H1 (cell line): ENCODE measurements around the gene RPS25. TPM values are rescaled to one million over a fixed set of nuclear protein-coding genes. Genes with fewer than 3 reads are reported as not detected.

Experiments
- CEBPB ChIP-seq: IDR thresholded peaks from 2 replicates; pipeline ENCODE4 v1.6.1; 2012; ENCODE audit warnings: low read depth, low read length
- CHD1 ChIP-seq: IDR thresholded peaks from 2 replicates; pipeline ENCODE4 v1.6.1; 2012; ENCODE audit warnings: low read depth, low read length, improper control_type of control experiment
- JUND ChIP-seq: IDR thresholded peaks from 2 replicates; pipeline ENCODE4 v1.6.1; 2011; ENCODE audit warnings: mild to moderate bottlenecking, improper control_type of control experiment, low read length
- KDM1A ChIP-seq: fragments of 200-600, 300-600 bp; sonication (generic); IDR thresholded peaks from 2 replicates; pipeline ENCODE4 v1.7.1; 2016; ENCODE audit warnings: mild to moderate bottlenecking, low read length, borderline replicate concordance
- polyA plus RNA-seq, 7 experiments: library from polyadenylated mRNA; depleted of rRNA in 3 of 7; stranded (reverse) in 5 of 7; unstranded in 2 of 7; fragments of >200 nt in 5 of 7; fragments of 200-250 nt in 2 of 7; gene quantifications; 1 replicate in 5 of 7; 2 replicates in 1 of 7; 4 replicates in 1 of 7; pipeline versions ENCODE4 v1.2.1 to v1.2.3, GENCODE V29; 2011 to 2013; ENCODE audit warnings: missing spikeins in 2 of 7, mixed read lengths in 2 of 7
- total RNA-seq: library from RNA; stranded (reverse); fragmentation: NEBNext Ultra II Directional; extraction: Animal tissue kit (Norgen Biotek cat#: 25700); gene quantifications from 2 replicates; pipeline ENCODE4 v1.2.1, GENCODE V29; 2021

The RPS25 gene
- total and polyA plus RNA-seq, 2 of the 8 experiments (the other 6 are each of a cell fraction or from before 2014, with no cell fraction given): 1,525 to 1,643 TPM

- TF ChIP-seq KDM1A: no peak
- no peak for TF ChIP-seq CHD1
- TF ChIP-seq CEBPB: no peak
- no peak for TF ChIP-seq JUND
Measured at GRCh38 chr11:119062779-119063178, 44.6 kb upstream of the RPS25 start (continued).
